GM23248 (cell line): ENCODE measurements around the gene TXLNB.

ENCODE experiments used
- EZH2 ChIP-seq: fragments of 200-600 bp; sonication (generic); IDR thresholded peaks from 2 replicates; pipeline ENCODE4 v1.6.1; 2018; ENCODE audit warnings: antibody characterized with exemption, mild to moderate bottlenecking; ENCODE audit not compliant: insufficient read depth, poor library complexity, severe bottlenecking
- EZH2phosphoT487 ChIP-seq: fragments of 200-600 bp; sonication (generic); IDR thresholded peaks from 2 replicates; pipeline ENCODE4 v1.6.1; 2018; ENCODE audit warnings: antibody characterized with exemption, moderate library complexity, mild to moderate bottlenecking, low read depth; ENCODE audit not compliant: insufficient read depth

DNA sequence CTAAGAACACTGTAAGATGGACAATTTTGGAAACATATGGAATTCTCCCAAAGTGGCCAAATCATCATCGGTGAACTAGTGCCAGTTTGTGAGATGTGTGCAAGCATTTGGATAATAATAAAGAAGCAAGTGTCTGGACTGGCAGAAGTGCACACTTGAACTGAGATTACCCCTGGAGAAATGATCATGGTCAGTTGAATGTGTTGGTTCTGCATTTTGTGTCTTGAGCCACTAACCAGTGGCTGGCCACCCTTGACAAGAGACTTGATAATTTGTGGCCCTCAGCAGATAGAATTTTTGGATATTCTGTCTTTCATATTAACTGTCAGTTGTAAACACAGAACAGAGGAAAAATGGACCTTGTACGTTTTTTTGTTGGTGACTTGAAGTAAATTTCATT, 45.2 kb upstream of the TXLNB start:
- TF ChIP-seq EZH2phosphoT487 (no peak), EZH2 (no peak)
